Stimulated activated CD4-positive, alpha-beta T cell treated with anti-CD3 and anti-CD28 coated beads, Interleukin-2, amount 100 ng/mL, for 24 hours (primary cell): Measurements from ENCODE around the gene MAN1B1.

ENCODE experiments used
- DNase-seq, 2 donors: peaks; one replicate each; pipeline ENCODE4 v3.0.0-alpha.2; 2020

Gene MAN1B1

DNA sequence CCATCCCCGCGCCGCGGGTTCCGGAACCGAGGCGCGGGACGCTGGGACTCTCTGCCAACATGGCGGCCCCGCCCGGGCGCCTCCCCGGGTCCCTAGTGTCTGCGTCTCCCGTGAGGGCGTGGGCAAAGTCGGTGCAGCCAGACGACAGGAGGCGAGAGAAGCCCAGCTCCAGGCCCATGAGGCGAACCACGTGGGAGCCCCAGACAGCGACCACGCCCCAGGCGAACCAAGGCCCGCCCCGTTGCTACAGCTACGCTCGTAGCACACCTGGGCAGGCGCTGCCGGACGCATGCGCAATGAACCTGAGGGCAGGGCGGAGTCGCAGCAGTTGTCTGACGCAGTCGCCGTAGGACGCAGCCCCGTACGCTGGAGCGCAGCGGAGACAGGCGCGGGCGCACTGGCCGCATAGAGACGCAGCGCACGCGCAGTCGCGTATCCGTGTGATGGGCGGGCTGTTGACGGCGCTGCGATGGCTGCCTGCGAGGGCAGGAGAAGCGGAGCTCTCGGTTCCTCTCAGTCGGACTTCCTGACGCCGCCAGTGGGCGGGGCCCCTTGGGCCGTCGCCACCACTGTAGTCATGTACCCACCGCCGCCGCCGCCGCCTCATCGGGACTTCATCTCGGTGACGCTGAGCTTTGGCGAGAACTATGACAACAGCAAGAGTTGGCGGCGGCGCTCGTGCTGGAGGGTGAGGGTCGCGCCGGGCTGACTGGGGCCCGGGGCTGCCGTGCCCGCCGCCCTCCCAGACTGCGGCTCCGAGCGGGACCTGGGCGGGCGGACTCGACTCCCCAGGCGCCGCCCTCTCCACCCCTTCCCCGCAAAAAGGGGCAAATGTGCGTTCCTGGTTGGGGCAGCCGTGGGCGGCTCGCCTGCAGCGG lies at the start of gene MAN1B1:
Gene MAN1B1 (plus strand): TSS at position 455 of the 878 bp plus-strand sequence. CDS start 15 bp downstream, at position 470.
- peak; percentile 99 to 100 for DNase-seq

DNA sequence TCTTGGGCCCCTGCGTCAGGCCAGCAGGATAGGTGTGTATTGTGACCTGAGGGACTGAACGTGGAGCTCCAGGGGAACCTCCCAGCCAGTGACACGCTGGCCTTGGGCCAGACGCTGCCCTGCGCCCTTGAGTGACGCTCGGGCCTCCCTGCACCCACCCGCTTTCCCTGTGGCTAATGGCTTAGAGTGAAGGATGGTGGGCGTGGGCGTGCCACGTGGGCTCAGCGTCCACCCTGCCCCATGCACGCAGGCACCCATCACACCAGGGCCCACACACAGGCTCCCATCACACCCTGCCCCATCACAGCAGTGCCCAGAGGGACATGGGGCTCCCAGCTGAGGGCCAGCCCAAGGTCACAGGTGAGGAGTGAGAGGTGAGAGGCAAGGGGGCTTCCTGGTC lies 49.8 kb upstream of the MAN1B1 start:
- DNase-seq: no peak

DNA sequence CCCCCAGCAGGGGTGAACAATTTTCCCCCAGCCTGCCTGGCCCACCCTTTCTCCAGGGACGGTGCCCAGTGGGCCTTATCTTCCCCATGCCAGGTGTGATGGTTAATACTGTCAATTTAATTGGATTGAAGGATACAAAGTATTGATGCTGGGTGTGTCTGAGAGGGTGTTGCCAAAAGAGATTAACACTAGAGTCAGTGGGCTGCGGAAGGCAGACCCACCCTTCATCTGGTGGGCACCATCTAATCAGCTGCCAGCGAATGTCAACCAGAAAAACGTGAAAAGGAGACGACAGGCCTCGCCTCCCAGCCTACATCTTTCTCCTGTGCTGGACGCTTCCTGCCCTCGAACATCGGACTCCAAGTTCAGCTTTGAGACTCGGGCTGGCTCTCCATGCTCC lies 49.3 kb upstream of the MAN1B1 start:
- no peak for DNase-seq

- DNase-seq: no peak
These were observed 47.9 kb upstream of the MAN1B1 start for GRCh38 chr9:137038916-137039315.

- no peak for DNase-seq
These were observed 47.0 kb upstream of the MAN1B1 start for GRCh38 chr9:137039611-137040366.

- no peak for DNase-seq
These were observed 46.2 kb upstream of the MAN1B1 start for GRCh38 chr9:137040568-137040967.

- no peak for DNase-seq
These were observed 45.7 kb upstream of the MAN1B1 start for GRCh38 chr9:137041124-137041523.

GRCh38 chr9:137042751-137043727 lies 43.7 kb upstream of the MAN1B1 start:
- no peak for DNase-seq

DNA sequence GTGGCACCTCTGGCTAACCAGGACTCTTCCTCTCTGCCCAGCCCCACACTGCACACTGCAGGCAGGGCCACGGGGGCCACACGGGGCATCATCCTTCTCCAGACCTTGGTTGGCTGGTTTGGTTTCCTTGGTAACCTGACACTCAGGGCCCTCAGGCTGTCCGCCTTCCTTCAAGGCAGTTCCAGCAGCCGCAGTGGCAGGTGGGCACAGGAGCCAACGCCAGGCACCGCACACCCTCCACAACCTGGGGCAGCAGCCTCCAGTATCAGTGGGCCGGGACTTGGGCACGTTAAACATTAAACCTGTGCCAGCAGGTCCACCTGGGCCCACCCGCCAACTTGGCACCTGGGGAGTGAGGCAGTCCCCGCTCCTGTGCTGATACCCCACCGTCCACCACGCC lies 42.7 kb upstream of the MAN1B1 start:
- no peak for DNase-seq

DNA sequence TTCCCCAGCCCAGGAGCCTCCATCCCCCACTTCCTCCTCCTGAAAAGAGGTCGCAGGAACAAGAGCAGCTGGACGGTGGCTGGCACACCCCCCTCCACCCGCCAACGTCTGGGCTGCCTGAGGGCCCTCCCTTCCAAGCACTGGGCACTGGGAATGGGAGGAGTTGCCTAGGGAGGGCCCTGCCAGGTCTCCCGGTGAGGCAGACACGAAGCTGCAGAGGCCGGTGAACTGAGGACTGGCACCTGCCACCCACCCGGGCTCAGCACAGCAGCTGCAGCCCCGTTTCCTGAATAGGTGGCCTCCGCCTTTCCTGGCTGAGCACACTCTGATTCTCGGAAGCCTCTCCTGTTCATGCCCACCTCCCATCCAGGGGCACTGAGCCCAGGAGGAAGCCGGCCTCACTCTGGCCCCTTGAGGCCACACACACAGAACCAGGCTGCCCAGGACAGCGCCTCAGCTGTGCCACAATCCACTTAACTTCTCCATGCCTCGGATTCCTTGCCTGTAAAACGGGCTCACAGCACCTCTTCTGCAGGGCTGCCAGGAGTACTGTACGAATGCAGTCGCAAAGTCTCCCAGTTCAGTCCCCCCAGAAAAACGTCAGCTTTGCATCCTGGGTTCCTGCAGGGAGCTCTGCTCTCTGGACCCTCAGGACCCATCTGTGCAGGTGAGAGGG lies 42.1 kb upstream of the MAN1B1 start:
- DNase-seq: no peak

DNA sequence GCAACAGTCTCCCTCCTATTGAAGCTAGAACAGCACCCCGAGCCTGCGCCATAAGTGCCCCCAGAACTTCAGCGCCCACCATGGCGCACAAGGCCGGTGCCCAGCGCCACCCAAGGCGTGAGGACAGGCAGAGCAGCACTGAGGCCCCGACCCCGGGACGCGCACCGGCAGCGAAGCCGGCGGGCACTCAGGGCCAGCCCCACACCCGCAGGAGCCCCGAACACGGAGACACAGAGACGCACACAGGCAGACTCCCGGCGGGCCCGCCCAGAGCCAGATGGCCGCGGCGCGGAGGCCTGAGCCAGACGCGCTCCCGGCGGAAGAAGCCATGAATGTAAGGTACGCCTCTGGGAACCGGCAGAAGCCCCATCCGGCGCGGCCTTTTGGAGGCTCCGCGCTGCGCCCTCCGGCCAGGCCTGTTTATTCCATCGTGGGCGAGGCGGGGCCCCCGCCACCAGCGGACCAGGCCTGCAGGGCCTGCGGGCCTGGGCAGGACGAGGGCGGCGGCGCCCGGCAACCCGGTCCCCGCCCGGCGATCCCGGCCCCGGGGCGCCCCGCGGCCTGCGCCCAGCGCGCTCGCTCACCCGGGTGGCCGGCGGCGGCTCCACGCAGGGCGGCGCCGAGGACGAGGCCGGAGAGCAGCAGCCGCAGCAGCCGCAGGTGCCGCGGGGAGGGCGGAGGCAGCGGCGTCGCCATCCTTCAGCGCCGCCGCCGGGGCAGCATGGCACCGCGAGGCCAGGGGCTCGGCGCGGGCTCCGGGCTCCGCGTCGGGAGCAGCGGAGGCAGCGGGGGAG lies 41.3 kb upstream of the MAN1B1 start:
- peak in 1 of 2 donors; percentile 49 for DNase-seq

DNA sequence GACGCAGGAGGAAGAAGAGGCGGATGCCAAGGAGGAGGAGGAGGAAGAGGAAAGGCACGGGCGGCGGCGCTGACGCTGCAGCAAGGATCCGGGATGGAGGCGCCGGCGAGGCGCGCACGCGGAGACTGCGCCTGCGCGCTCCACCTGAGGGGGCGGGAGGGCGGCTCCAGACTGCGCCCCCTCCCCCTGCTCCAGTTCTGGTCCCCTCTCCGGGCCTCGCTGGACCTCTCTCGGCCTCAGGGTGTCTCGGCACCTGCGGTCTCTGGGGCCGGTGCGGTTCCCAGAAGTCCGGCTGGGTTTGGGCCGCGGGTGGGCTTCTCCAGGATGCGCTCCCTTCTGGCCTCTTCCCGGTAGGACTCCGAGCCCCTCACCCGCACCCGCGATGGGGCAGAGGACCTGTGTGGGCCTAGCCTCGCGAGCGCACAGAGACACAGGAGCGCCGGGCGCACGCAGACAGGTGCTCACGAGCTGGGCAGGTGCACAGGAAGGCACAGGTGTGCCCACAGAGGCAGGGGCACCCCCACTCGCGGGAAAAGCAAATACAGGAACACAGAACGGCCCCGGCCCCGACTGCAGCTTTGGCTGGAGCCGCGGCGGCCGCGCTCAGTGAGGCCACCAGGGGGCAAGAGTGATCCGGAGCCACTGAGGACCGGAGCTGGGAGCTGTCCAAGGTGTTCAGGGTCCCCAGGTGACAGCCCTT lies 40.5 kb upstream of the MAN1B1 start, which contains the start of gene NPDC1:
Gene NPDC1 (minus strand): TSS at position 90 of the 700 bp plus-strand sequence. CDS start 188 bp downstream, outside the sequence.
- peak; percentile 85 to 87 for DNase-seq

DNA sequence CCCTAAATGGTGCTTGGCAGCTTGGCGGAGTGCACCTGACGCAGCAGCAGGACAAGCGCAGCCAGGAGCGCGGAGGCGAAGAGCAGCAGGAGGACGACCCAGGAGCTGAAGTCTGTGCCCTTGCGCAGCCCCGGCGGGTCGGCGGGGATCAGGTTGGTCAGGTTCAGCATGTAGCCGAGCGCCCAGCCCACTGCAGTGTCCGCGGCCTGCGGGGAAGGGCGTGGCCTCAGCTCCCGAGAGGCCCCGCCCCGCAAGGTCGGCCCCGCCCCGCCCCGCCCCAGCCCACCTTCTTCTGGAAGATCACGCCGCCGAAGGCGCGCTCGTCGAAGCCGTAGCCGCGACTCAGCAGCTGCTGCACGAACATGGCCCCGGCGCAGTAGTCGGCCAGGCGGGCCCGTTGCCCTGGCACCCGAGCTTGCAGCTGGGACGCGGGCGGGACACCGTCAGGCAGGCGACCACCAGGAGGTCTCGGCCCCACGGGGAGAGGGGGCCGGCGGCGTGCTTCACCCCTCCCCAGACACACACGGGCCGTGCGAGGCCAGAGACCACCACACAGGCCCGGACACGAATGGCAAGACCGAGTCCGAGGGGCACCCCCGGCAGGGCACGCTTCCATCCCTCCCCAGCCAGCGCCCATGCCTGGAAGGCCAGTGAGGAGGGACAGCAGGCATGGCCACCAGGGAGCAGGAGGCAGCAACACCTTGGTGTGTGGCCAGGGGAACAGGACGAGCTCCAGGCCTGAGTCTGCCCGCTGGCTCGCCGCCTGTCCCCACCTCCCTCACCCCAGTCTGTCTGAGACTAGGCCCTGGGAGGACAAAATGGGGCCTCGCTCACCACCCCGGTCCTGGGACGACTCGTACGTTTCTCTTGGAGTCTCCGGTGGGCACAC lies 37.9 kb upstream of the MAN1B1 start:
- no peak for DNase-seq

DNA sequence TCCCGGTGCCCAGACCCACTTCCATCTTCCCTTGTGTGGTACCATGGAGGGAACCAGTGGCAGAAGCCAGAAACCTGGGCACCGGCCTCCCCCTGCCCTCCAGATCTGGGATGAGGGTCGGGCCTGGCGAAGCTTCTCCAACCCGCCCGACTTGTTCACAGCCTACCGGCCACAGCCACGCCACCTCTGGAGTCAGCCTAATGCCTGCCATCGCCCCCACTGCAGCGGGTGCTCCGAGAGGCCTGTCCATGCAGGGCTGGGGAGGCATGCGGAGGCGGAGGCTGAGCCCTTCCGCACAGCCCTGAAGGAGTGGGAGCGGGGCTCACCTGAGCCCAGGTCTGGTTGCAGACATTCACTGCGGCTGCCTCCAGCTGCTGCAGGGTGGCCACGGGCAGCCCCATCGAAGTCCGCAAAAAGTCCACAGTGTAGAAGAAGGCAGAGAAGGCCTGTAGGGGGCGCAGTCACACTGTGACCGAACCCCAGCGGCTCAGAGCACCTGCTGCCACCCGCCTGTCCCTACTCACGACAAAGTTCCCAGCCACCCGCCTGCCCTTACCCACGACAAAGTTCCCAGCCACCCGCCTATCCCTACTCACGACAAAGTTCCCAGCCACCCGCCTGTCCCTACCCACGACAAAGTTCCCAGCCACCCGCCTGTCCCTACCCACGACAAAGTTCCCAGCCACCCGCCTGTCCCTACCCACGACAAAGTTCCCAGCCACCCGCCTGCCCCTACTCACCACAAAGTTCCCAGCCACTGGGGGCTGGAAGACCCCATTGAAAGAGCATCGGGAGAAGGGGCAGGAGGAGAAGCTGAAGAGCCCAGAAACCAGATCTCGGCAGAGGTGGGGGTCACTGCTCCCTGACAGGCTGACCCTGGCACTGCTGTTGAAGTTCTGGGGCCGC lies 37.0 kb upstream of the MAN1B1 start:
- DNase-seq: peak; percentile 62 to 80

- DNase-seq: no peak
These were observed 36.2 kb upstream of the MAN1B1 start for GRCh38 chr9:137050570-137050969.

DNA sequence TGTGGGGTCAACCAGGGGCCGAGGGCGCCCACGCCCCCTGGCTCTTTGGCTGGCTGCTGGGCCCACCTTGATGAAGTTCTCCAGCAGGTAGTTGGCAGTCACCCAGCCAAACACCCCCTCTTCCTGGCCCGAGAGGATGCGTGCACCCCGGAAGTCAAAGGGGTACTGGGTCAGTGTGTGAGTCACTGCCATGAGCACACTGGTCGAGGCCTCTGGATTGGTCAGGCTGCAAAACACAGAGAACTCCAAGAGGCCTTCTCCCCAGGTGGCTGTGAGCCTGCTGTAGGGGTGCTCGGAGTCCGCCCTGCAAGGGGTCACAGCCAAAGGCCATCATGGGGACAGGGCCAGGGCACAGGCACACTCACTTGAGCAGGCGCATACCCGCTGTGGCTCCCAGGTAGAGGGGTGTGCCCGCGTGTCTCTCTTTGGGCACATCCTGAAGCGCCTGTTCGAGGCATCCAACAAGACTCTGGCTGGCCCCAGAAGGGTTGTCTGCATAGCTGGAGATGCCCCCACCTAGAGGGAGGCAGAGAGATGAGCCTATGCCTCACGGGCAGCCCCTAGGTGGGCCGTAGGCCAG lies 35.5 kb upstream of the MAN1B1 start:
- DNase-seq: no peak

DNA sequence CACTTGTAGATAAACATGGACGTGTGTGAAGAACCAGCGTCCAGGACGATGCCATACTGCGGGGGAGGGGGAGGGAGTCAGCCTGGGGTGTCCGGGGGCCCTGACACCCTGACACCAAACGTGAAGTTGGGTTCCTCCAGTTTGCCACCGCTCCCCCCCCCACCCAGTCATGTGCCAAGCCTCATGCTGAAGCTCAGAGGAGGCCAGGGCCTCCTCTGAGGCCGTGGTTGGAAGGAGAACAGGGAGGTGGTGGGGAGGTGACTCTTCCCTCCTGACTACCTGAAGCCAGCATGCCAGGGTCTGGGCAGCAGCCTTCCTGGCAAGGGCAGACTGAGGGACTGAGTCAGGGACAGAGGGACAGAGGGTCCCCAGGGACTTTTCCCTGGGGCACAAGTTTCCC lies 34.5 kb upstream of the MAN1B1 start:
- DNase-seq: no peak
